H9 (cell line): ENCODE data around the gene STX16. TPM values are rescaled to one million over a fixed set of nuclear protein-coding genes. Genes with fewer than 3 reads are reported as not detected.

Experiments
- DNase-seq: peaks from one replicate; pipeline ENCODE4 v3.0.0-alpha.2; 2017
- H2AFZ ChIP-seq: one replicate; pipeline ENCODE4 v1.6.1; 2013; ENCODE audit warnings: mild to moderate bottlenecking, low read length, control low read depth, moderate library complexity
- H2AK5ac ChIP-seq: 2 replicates; pipeline ENCODE4 v1.6.1; 2013; ENCODE audit warnings: low read length, control low read depth, mixed read lengths; ENCODE audit not compliant: insufficient read length
- H2BK120ac ChIP-seq: one replicate; pipeline ENCODE4 v1.6.1; 2013; ENCODE audit warnings: low read depth, mild to moderate bottlenecking, low read length, control low read depth, inconsistent platforms; ENCODE audit not compliant: poor library complexity, severe bottlenecking
- H2BK12ac ChIP-seq: 2 replicates; pipeline ENCODE4 v1.6.1; 2013; ENCODE audit warnings: low read length, control low read depth, mixed read lengths, low read depth; ENCODE audit not compliant: insufficient read length
- H2BK15ac ChIP-seq: 2 replicates; pipeline ENCODE4 v1.6.1; 2013; ENCODE audit warnings: low read depth, low read length, control low read depth
- H2BK20ac ChIP-seq: one replicate; pipeline ENCODE4 v1.6.1; 2013; ENCODE audit warnings: low read depth, mild to moderate bottlenecking, low read length, control low read depth, inconsistent platforms; ENCODE audit not compliant: poor library complexity, severe bottlenecking
- H2BK5ac ChIP-seq: 2 replicates; pipeline ENCODE4 v1.6.1; 2013; ENCODE audit warnings: low read length, control low read depth, mixed read lengths; ENCODE audit not compliant: insufficient read length
- H3K14ac ChIP-seq: 2 replicates; pipeline ENCODE4 v1.6.1; 2013; ENCODE audit warnings: low read length, control low read depth; ENCODE audit not compliant: insufficient read depth
- H3K18ac ChIP-seq: 2 replicates; pipeline ENCODE4 v1.6.1; 2013; ENCODE audit warnings: low read depth, mild to moderate bottlenecking, mixed read lengths, low read length, control low read depth; ENCODE audit not compliant: insufficient read length
- H3K23ac ChIP-seq: 2 replicates; pipeline ENCODE4 v1.6.1; 2013; ENCODE audit warnings: low read length, control low read depth, mixed read lengths, low read depth; ENCODE audit not compliant: insufficient read length
- H3K23me2 ChIP-seq: 2 replicates; pipeline ENCODE4 v1.6.1; 2013; ENCODE audit warnings: low read depth, mild to moderate bottlenecking, mixed read lengths, low read length, control low read depth; ENCODE audit not compliant: insufficient read length, poor library complexity, severe bottlenecking
- H3K27ac ChIP-seq: 2 replicates; pipeline ENCODE4 v1.5.1; 2013; ENCODE audit warnings: low read length, control low read depth, mixed read lengths, low read depth; ENCODE audit not compliant: insufficient read length
- H3K27me3 ChIP-seq: 2 replicates; pipeline ENCODE4 v1.6.1; 2013; ENCODE audit warnings: low read length, control low read depth, inconsistent platforms; ENCODE audit not compliant: insufficient read depth
- H3K4ac ChIP-seq: 2 replicates; pipeline ENCODE4 v1.6.1; 2013; ENCODE audit warnings: low read depth, mild to moderate bottlenecking, control low read depth, inconsistent platforms, low read length, moderate library complexity
- H3K4me1 ChIP-seq: 2 replicates; pipeline ENCODE4 v1.6.1; 2013; ENCODE audit warnings: low read length, control low read depth, inconsistent platforms; ENCODE audit not compliant: insufficient read depth
- H3K4me2 ChIP-seq: 2 replicates; pipeline ENCODE4 v1.6.1; 2013; ENCODE audit warnings: low read length, control low read depth, mixed read lengths; ENCODE audit not compliant: insufficient read length, insufficient read depth
- H3K56ac ChIP-seq: 2 replicates; pipeline ENCODE4 v1.6.1; 2013; ENCODE audit warnings: low read depth, mild to moderate bottlenecking, mixed read lengths, low read length, control low read depth; ENCODE audit not compliant: insufficient read length
- H3K79me1 ChIP-seq: 2 replicates; pipeline ENCODE4 v1.6.1; 2013; ENCODE audit warnings: low read depth, mild to moderate bottlenecking, moderate library complexity, low read length, control low read depth, inconsistent platforms; ENCODE audit not compliant: insufficient read depth, poor library complexity, severe bottlenecking
- H3K79me2 ChIP-seq: 2 replicates; pipeline ENCODE4 v1.6.1; 2013; ENCODE audit warnings: low read length, control low read depth, inconsistent platforms; ENCODE audit not compliant: insufficient read depth
- H3K9ac ChIP-seq: 2 replicates; pipeline ENCODE4 v1.6.1; 2013; ENCODE audit warnings: low read length, control low read depth, mixed read lengths; ENCODE audit not compliant: insufficient read length; ENCODE audit errors: extremely low read depth
- H3K9me3 ChIP-seq: one replicate; pipeline ENCODE4 v1.6.1; 2013; ENCODE audit warnings: low read depth, low read length, inconsistent platforms; ENCODE audit not compliant: control insufficient read depth
- H3T11ph ChIP-seq: one replicate; pipeline ENCODE4 v1.6.1; 2013; ENCODE audit warnings: mild to moderate bottlenecking, low read length, control low read depth, inconsistent platforms
- H4K20me1 ChIP-seq: one replicate; pipeline ENCODE4 v1.6.1; 2013; ENCODE audit not compliant: control insufficient read depth, insufficient read length, insufficient read depth
- H4K5ac ChIP-seq: 2 replicates; pipeline ENCODE4 v1.6.1; 2013; ENCODE audit warnings: low read depth, mild to moderate bottlenecking, mixed read lengths, low read length, control low read depth; ENCODE audit not compliant: insufficient read length
- H4K8ac ChIP-seq: replicated peaks from 2 replicates; pipeline ENCODE4 v1.6.1; 2013; ENCODE audit warnings: low read length, control low read depth, mixed read lengths, low read depth; ENCODE audit not compliant: insufficient read length
- H4K91ac ChIP-seq: 2 replicates; pipeline ENCODE4 v1.6.1; 2013; ENCODE audit warnings: low read depth, mild to moderate bottlenecking, moderate library complexity, mixed read lengths, low read length, control low read depth; ENCODE audit not compliant: insufficient read length
- H3K27ac Mint-ChIP-seq, 3 experiments: 2 replicates in 2 of 3; 3 replicates in 1 of 3; pipeline ENCODE4 v1.8.0; 2020 to 2021; ENCODE audit warnings: mixed read lengths in 3 of 3, mild to moderate bottlenecking in 1 of 3, moderate library complexity in 1 of 3
- H3K27me3 Mint-ChIP-seq: 2 replicates; pipeline ENCODE4 v1.8.0; 2021; ENCODE audit warnings: low read depth, mild to moderate bottlenecking, moderate library complexity, mixed read lengths
- H3K36me3 Mint-ChIP-seq, 3 experiments: 2 replicates in 2 of 3; 3 replicates in 1 of 3; pipeline ENCODE4 v1.8.0; 2020 to 2021; ENCODE audit warnings: low read depth in 3 of 3, mixed read lengths in 3 of 3; ENCODE audit not compliant: insufficient read depth in 1 of 3
- H3K4me1 Mint-ChIP-seq, 2 experiments: 2 replicates each; pipeline ENCODE4 v1.8.0; 2020; ENCODE audit warnings: mixed read lengths in 2 of 2
- H3K4me3 Mint-ChIP-seq, 2 experiments: 2 replicates in 1 of 2; 3 replicates in 1 of 2; pipeline ENCODE4 v1.8.0; 2020 to 2021; ENCODE audit warnings: mild to moderate bottlenecking in 2 of 2, mixed read lengths in 2 of 2, moderate library complexity in 1 of 2
- H3K9me3 Mint-ChIP-seq, 2 experiments: 2 replicates in 1 of 2; 3 replicates in 1 of 2; pipeline ENCODE4 v1.8.0; 2020; ENCODE audit warnings: mild to moderate bottlenecking in 2 of 2, mixed read lengths in 2 of 2, moderate library complexity in 1 of 2
- CTCF ChIP-seq: fragments of 200-600 bp; sonication (generic); conservative IDR thresholded peaks from 3 replicates; pipeline ENCODE4 v1.8.0; 2021; ENCODE audit warnings: antibody characterized with exemption, mild to moderate bottlenecking
- WGBS: extraction: QIAGEN DNeasy Blood & Tissue Kit; methylation state at CpG from one replicate; pipeline ENCODE4 v1.1.7; 2013; ENCODE audit warnings: missing lambda C conversion rate, low lambda C conversion rate, mixed read lengths; ENCODE audit not compliant: insufficient read length; ENCODE audit errors: extremely low coverage; 5-methylcytosine and 5-hydroxymethylcytosine counted together
- total RNA-seq: library from RNA; stranded (reverse); gene quantifications from 2 replicates; pipeline ENCODE4 v1.2.1, GENCODE V29; 2021

STX16 gene
- total RNA-seq, 1 experiment from 2014 or later, result 87.8 TPM

GRCh38 chr20:58657262-58657661 lies 6.2 kb downstream of the STX16 start:
- no peak overlapping the region for H3K27ac ChIP-seq
- H3K27ac Mint-ChIP-seq, result peak overlapping the region; percentile 40 to 90 (median 89); a peak in 6 of 7 replicates

More at GRCh38 chr20:58657262-58657661, 6.2 kb downstream of the STX16 start:
- Histone ChIP-seq H3K9ac (no peak overlapping the region), H3K79me1 (no peaks in the 10 kb centered on the region), H3K79me2 (peaks cover 40% of the 10 kb centered on the region), H2BK20ac (no peak overlapping the region), H3T11ph (no peak overlapping the region), H3K23ac (no peak overlapping the region), H3K56ac (no peak overlapping the region), H3K23me2 (peaks cover 3% of the 10 kb centered on the region), H4K5ac (no peak overlapping the region), H3K4me2 (no peak overlapping the region), H2BK15ac (no peak overlapping the region), H3K9me3 (no peaks in the 10 kb centered on the region), H2BK5ac (no peak overlapping the region), H4K8ac (no peak overlapping the region), H3K27me3 (no peaks in the 10 kb centered on the region), H4K20me1 (no peaks in the 10 kb centered on the region), H4K91ac (no peak overlapping the region), H3K4me1 (peaks cover 10% of the 10 kb centered on the region; the same call in 1 of the 2 replicates), H2BK120ac (no peak overlapping the region), H3K18ac (no peak overlapping the region), H2AK5ac (no peak overlapping the region), H2BK12ac (no peak overlapping the region), H3K4ac (no peak overlapping the region), H2AFZ (no peak overlapping the region), H3K14ac (no peak overlapping the region)
- Mint-ChIP-seq H3K36me3 (peaks cover 0 to 23% (median 15%) of the 10 kb centered on the region in 3 experiments; a peak in 5 of 7 replicates), H3K27me3 (no peaks in the 10 kb centered on the region), H3K4me1 (peaks cover 76 to 79% of the 10 kb centered on the region in 2 experiments), H3K9me3 (no peaks in the 10 kb centered on the region; a peak in 1 of 5 replicates), H3K4me3 (peak overlapping the region in 1 of 2 experiments; percentile 27; a peak in 1 of 5 replicates)
- TF ChIP-seq CTCF, result no peak
- WGBS, result no CpG with 5 or more reads among the region's 2 CpGs
- DNase-seq, result no peak
